ENCODE data around the gene GSG1L. TPM values are rescaled to one million over a fixed set of nuclear protein-coding genes. Genes with fewer than 3 reads are reported as not detected.

Gene GSG1L
- total RNA-seq, 1 experiment from 2014 or later: not detected

DNA sequence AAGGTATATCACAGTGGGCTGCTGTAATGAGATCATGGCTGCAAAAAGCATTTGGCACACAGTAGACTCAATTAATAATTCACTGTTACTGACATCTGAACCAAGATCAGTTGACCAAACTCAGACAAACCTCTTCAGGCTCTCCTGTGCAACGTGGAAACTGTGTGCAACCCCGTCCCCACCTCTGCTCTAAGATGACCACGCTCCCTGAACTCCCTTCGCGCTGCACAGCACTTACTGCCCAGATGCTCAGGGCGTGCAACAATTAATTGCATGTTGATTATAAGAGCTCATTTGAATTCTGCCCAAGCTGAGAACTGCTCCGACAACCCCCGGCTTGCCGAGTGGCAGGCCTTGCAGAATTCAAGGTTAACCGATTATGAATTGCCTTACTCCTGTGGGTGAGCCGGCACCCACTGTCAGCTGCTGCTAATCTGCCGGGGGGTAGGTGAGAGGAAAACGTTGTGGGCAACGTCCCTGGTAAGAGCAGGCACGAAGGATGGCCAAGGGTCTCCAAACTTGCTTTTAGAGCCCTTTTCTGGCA lies 1.3 kb upstream of the GSG1L start:
- CTCF ChIA-PET: no interaction called here
- no peaks in the 10 kb centered on the region for H3K79me2 ChIP-seq (ENCODE audit: low read depth)
- H3K4me3 ChIP-seq: no peak overlapping the region
- intact Hi-C loops (cut with micrococcal nuclease; ENCODE audit: unreplicated experiment): no loop called here
- no peak for DNase-seq
- no TSS peak for BruUV-seq (replicated peaks)
- no peak overlapping the region for H3K27ac ChIP-seq
- no peaks in the 10 kb centered on the region for H3K4me1 ChIP-seq (replicated peaks; ENCODE audit: insufficient read depth)
- no peaks in the 10 kb centered on the region for H4K20me1 ChIP-seq (ENCODE audit: insufficient read depth)
- TF ChIP-seq, protein P1, sequence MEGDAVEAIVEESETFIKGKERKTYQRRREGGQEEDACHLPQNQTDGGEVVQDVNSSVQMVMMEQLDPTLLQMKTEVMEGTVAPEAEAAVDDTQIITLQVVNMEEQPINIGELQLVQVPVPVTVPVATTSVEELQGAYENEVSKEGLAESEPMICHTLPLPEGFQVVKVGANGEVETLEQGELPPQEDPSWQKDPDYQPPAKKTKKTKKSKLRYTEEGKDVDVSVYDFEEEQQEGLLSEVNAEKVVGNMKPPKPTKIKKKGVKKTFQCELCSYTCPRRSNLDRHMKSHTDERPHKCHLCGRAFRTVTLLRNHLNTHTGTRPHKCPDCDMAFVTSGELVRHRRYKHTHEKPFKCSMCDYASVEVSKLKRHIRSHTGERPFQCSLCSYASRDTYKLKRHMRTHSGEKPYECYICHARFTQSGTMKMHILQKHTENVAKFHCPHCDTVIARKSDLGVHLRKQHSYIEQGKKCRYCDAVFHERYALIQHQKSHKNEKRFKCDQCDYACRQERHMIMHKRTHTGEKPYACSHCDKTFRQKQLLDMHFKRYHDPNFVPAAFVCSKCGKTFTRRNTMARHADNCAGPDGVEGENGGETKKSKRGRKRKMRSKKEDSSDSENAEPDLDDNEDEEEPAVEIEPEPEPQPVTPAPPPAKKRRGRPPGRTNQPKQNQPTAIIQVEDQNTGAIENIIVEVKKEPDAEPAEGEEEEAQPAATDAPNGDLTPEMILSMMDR (conservative IDR thresholded peaks at IDR 0.05): no peak
- TF ChIP-seq EZH2 (IDR thresholded peaks at IDR 0.05; ENCODE audit: low read depth): no peak
- H3K9me3 ChIP-seq (ENCODE audit: insufficient read depth, low read depth): no peaks in the 10 kb centered on the region
- H3K9me2 ChIP-seq (ENCODE audit: insufficient read depth): no peaks in the 10 kb centered on the region
- H2AFZ ChIP-seq: no peak overlapping the region
- POLR2A ChIA-PET (ENCODE audit: unreplicated experiment): no interaction called here
- H3K4me2 ChIP-seq: no peak overlapping the region
- H3F3A ChIP-seq (ENCODE audit: insufficient read depth, low read depth): no peaks in the 10 kb centered on the region
- H3K36me3 ChIP-seq (ENCODE audit: low read depth): no peaks in the 10 kb centered on the region
- H3K27me3 ChIP-seq (ENCODE audit: insufficient read depth, low read depth): peaks cover 45% of the 10 kb centered on the region

DNA sequence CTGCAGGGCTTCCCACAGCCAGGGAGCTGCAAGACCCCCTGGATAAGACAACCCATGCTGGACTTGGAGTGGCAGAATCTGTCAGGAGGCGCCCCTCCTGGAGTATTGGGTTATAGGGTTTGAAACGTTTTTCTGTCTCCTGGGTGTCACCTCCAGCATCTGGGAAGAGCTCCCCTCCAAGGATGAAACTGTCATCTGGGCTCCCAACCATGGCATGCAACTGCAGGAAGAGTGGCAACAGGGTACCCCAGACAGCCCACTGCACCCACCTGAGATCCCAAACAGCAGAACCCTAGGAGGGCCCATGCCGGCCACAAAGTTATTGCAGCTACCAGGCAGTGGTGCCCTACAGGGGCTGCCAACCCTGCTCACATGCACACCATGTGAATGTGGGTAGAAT lies 636 bp upstream of the GSG1L start:
- H3K9me2 ChIP-seq (ENCODE audit: insufficient read depth): no peaks in the 10 kb centered on the region
- ChIA-PET POLR2A (ENCODE audit: unreplicated experiment) (no interaction called here), CTCF (no interaction called here)
- no peak overlapping the region for H3K27ac ChIP-seq
- no peak for DNase-seq
- peaks cover 51% of the 10 kb centered on the region for H3K27me3 ChIP-seq (ENCODE audit: insufficient read depth, low read depth)
- H3K4me2 ChIP-seq: no peak overlapping the region
- no peaks in the 10 kb centered on the region for H3K9me3 ChIP-seq (ENCODE audit: insufficient read depth, low read depth)
- no peaks in the 10 kb centered on the region for H3K79me2 ChIP-seq (ENCODE audit: low read depth)
- H3F3A ChIP-seq (ENCODE audit: insufficient read depth, low read depth): no peaks in the 10 kb centered on the region
- H3K36me3 ChIP-seq (ENCODE audit: low read depth): no peaks in the 10 kb centered on the region
- intact Hi-C loops (cut with micrococcal nuclease; ENCODE audit: unreplicated experiment): no loop called here
- no peaks in the 10 kb centered on the region for H4K20me1 ChIP-seq (ENCODE audit: insufficient read depth)
- H3K4me3 ChIP-seq: no peak overlapping the region
- no peak overlapping the region for H2AFZ ChIP-seq
- BruUV-seq (replicated peaks): no TSS peak
- no peaks in the 10 kb centered on the region for H3K4me1 ChIP-seq (replicated peaks; ENCODE audit: insufficient read depth)
- TF ChIP-seq EZH2 (IDR thresholded peaks at IDR 0.05; ENCODE audit: low read depth): no peak
- TF ChIP-seq, protein P1 (conservative IDR thresholded peaks at IDR 0.05): no peak

DNA sequence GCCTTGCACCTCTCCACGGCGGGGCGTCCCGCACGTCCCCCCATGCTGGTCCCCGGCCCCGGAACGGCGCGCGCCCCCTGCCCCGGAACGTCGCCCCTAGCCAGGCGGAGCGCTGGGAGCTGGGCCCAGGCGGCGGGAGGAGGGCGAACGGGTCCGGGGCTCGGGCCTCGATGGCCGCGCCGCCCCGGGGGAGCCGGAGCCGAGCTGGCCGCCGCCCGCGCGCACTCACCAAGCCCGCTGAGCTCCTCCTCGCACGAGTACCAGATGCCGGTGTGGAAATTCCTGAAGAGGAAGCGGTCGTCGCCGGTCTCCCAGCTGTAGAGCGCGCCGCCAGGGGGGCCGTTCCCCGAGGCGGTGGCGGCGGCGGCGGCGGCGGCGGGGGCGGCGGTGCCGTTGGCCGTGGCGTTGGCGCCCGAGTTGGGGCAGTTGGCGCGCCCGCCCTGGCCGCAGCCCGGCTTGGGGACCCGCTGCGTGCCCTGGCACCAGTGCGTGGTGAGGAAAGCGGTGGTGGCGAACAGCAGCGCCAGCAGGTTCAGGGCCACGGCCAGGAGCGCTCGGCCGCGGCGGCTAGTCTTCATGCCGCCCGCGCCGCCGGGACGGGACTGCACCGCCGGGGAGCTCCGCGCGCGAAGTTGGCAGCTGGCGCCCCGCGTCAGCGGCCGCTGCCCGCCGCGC lies 530 bp downstream of the GSG1L start:
- ChIA-PET POLR2A (ENCODE audit: unreplicated experiment) (no interaction called here), CTCF (no interaction called here)
- Histone ChIP-seq H3K79me2 (ENCODE audit: low read depth) (no peaks in the 10 kb centered on the region), H3K4me2 (no peak overlapping the region), H3K4me3 (no peak overlapping the region), H3K27me3 (ENCODE audit: insufficient read depth, low read depth) (peaks cover 63% of the 10 kb centered on the region), H3K36me3 (ENCODE audit: low read depth) (no peaks in the 10 kb centered on the region), H3K9me3 (ENCODE audit: insufficient read depth, low read depth) (no peaks in the 10 kb centered on the region), H4K20me1 (ENCODE audit: insufficient read depth) (no peaks in the 10 kb centered on the region), H3F3A (ENCODE audit: insufficient read depth, low read depth) (no peaks in the 10 kb centered on the region), H3K9me2 (ENCODE audit: insufficient read depth) (no peaks in the 10 kb centered on the region), H2AFZ (no peak overlapping the region), H3K4me1 (replicated peaks; ENCODE audit: insufficient read depth) (no peaks in the 10 kb centered on the region), H3K27ac (no peak overlapping the region)
- no TSS peak for BruUV-seq (replicated peaks)
- DNase-seq: no peak
- intact Hi-C loops (cut with micrococcal nuclease; ENCODE audit: unreplicated experiment): no loop called here
- TF ChIP-seq, protein P1 (conservative IDR thresholded peaks at IDR 0.05): no peak
- no peak for TF ChIP-seq EZH2 (IDR thresholded peaks at IDR 0.05; ENCODE audit: low read depth)

Measured in PC-9 (cell line).